ENCODE measurements around the gene TESK1.
"Not testable (repeated sequence)": the region's sequence is repeated elsewhere in the genome, so short reads cannot be mapped to it uniquely, and the experiment has no call there.

DNA sequence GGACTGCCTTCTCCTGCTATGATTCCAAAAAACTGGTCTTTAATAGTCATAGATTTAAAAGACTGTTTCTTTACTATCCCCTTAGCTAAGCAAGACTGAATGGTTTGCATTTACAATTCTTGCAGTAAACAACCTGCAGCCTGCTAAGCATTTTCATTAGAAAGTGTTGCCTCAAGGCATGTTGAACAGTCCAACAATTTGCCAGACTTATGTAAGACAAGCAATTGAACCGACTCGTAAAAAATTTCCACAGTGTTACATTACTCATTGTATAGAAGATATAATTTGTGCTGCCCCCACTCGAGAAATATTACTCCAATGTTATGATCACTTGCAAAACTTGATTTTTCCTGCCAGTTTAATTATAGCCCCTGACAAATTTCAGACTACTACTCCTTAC, 20.4 kb upstream of the TESK1 start:
- TF ChIP-seq, protein P1, sequence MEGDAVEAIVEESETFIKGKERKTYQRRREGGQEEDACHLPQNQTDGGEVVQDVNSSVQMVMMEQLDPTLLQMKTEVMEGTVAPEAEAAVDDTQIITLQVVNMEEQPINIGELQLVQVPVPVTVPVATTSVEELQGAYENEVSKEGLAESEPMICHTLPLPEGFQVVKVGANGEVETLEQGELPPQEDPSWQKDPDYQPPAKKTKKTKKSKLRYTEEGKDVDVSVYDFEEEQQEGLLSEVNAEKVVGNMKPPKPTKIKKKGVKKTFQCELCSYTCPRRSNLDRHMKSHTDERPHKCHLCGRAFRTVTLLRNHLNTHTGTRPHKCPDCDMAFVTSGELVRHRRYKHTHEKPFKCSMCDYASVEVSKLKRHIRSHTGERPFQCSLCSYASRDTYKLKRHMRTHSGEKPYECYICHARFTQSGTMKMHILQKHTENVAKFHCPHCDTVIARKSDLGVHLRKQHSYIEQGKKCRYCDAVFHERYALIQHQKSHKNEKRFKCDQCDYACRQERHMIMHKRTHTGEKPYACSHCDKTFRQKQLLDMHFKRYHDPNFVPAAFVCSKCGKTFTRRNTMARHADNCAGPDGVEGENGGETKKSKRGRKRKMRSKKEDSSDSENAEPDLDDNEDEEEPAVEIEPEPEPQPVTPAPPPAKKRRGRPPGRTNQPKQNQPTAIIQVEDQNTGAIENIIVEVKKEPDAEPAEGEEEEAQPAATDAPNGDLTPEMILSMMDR (conservative IDR thresholded peaks at IDR 0.05; ENCODE audit: low read depth in 2 of 2), result not testable (repeated sequence)
- TF ChIP-seq POLR2AphosphoS5 (IDR thresholded peaks at IDR 0.05; ENCODE audit: low read depth); ETS1 (IDR thresholded peaks at IDR 0.05): not testable (repeated sequence)
